Sigmoid colon (tissue), 7 donors: ENCODE measurements around the gene SLFN12. TPM values are rescaled to one million over a fixed set of nuclear protein-coding genes. Genes with fewer than 3 reads are reported as not detected.

ENCODE experiments used
- DNase-seq: peaks from one replicate; pipeline ENCODE4 v3.0.0-alpha.2; 2019
- H3K27ac ChIP-seq, 4 donors: fragments of 200-600 bp; sonication (generic); one replicate each; pipeline ENCODE4 v1.5.1; 2016 to 2019; ENCODE audit warnings: mild to moderate bottlenecking in 1 of 4
- H3K27me3 ChIP-seq, 3 donors: fragments of 200-600 bp; sonication (generic); one replicate each; pipeline ENCODE4 v1.5.1; 2019; ENCODE audit warnings: mild to moderate bottlenecking in 1 of 3
- H3K36me3 ChIP-seq, 4 donors: fragments of 200-600 bp; sonication (generic); one replicate each; pipeline ENCODE4 v1.5.1; 2016 to 2019
- H3K4me1 ChIP-seq, 4 donors: fragments of 200-600 bp; sonication (generic); one replicate each; pipeline ENCODE4 v1.5.1; 2017 to 2019
- H3K4me3 ChIP-seq, 4 donors: fragments of 200-600 bp; sonication (generic); one replicate each; pipeline ENCODE4 v1.5.1; 2017 to 2019; ENCODE audit warnings: mild to moderate bottlenecking in 2 of 4, moderate library complexity in 1 of 4
- H3K9me3 ChIP-seq, 4 donors: fragments of 200-600 bp in 3 of 4; sonication (generic) in 3 of 4; one replicate each; pipeline versions ENCODE4 v1.5.1 to v1.6.1; 2013 to 2019
- EP300 ChIP-seq, 4 donors: sonication (generic); formaldehyde crosslinking; IDR thresholded peaks; one replicate each; pipeline ENCODE4 v1.6.1; 2017; ENCODE audit warnings: antibody characterized with exemption in 4 of 4
- POLR2A ChIP-seq, 2 donors: fragments of 450-650 bp; IDR thresholded peaks; one replicate each; pipeline ENCODE4 v1.6.1; 2016; ENCODE audit warnings: antibody characterized with exemption in 2 of 2, mild to moderate bottlenecking in 2 of 2, moderate library complexity in 2 of 2
- POLR2AphosphoS5 ChIP-seq, 4 donors: sonication (generic); formaldehyde crosslinking; IDR thresholded peaks; one replicate each; pipeline ENCODE4 v1.6.1; 2017; ENCODE audit warnings: antibody characterized with exemption in 4 of 4
- WGBS, 2 donors: extraction: QIAGEN DNeasy Blood & Tissue Kit; methylation state at CpG; one replicate each; pipeline ENCODE4 v1.1.7; 2013; 5-methylcytosine and 5-hydroxymethylcytosine counted together
- intact Hi-C: fragments of 100-400 bp; cut with DNase I; formaldehyde crosslinking; loops from one replicate; pipeline ENCODE4 v1.15.1; 2023
- polyA plus RNA-seq, 3 donors: library from polyadenylated mRNA; stranded (reverse); fragments of 200-250 nt; gene quantifications; one replicate each; pipeline ENCODE4 v1.2.3, GENCODE V29; 2013
- total RNA-seq, 4 donors: library from RNA; depleted of rRNA; stranded (reverse); fragments of >200 nt; gene quantifications; one replicate each; pipeline ENCODE4 v1.1.0, GENCODE V29; 2016
- TF ChIP-seq, protein P1 (sequence below), 4 experiments: fragments of 450-650 bp in 3 of 4; fragments of 200-600 bp in 1 of 4; IDR thresholded peaks; one replicate each; pipeline ENCODE4 v1.5.1; 2016 to 2019; ENCODE audit warnings: antibody characterized with exemption in 4 of 4, mild to moderate bottlenecking in 3 of 4, moderate library complexity in 2 of 4
- donor health status: healthy with polysubstance abuse.
- donor health status: Bipolar disorder and iron deficiency.
- donor health status: healthy.

The SLFN12 gene
- total and polyA plus RNA-seq, 7 donors = 0.69 to 19.9 (median 6.4) TPM

DNA sequence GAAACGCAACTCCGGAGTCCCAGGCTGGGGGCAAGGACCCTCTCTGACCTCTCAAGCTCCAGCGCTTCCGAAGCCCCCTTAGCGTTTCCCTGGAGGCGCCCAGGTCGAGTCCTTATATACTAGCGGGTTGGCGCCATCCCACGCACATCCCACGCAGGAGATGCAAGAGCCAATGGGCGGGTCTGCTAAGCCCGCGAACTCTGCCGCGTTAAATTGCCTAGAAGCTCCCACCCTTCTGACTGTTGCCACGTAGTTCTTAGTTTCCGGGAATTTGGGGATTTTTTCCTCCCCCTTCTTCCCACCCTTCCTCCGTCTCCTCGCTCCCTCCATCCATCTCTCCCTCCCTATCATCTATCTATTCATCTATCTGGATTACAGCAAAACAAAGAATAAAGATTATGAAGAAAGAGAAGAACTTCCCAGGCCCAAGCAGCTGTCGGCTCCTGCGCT is 58.7 kb downstream of the SLFN12 start, which contains the start of gene SLFN11:
SLFN11 (minus strand) TSS at position 88 of the 450 bp plus-strand sequence. CDS start 9,814 bp downstream, outside the sequence.
- peaks cover 0 to 24% (median 0%) of the 10 kb centered on the region in 4 donors for H3K4me1 ChIP-seq
- DNase-seq = peak; percentile 97
- H3K27me3 ChIP-seq = peaks cover 0 to 24% (median 0%) of the 10 kb centered on the region in 3 donors
- peak within 1 kb of the TSS; percentile 52 to 67 (median 64) for H3K4me3 ChIP-seq
- 0 to 5% methylated on average over 22 of the region's 22 CpGs for WGBS, 2 donors
- TF ChIP-seq, protein P1, sequence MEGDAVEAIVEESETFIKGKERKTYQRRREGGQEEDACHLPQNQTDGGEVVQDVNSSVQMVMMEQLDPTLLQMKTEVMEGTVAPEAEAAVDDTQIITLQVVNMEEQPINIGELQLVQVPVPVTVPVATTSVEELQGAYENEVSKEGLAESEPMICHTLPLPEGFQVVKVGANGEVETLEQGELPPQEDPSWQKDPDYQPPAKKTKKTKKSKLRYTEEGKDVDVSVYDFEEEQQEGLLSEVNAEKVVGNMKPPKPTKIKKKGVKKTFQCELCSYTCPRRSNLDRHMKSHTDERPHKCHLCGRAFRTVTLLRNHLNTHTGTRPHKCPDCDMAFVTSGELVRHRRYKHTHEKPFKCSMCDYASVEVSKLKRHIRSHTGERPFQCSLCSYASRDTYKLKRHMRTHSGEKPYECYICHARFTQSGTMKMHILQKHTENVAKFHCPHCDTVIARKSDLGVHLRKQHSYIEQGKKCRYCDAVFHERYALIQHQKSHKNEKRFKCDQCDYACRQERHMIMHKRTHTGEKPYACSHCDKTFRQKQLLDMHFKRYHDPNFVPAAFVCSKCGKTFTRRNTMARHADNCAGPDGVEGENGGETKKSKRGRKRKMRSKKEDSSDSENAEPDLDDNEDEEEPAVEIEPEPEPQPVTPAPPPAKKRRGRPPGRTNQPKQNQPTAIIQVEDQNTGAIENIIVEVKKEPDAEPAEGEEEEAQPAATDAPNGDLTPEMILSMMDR (IDR thresholded peaks at IDR 0.05) = no peak
- peak in 1 of 4 donors; percentile 12 for TF ChIP-seq EP300 (IDR thresholded peaks at IDR 0.05)
- peak; percentile 92 to 100 (median 94) for TF ChIP-seq POLR2AphosphoS5 (IDR thresholded peaks at IDR 0.05)
- TF ChIP-seq POLR2A (IDR thresholded peaks at IDR 0.05) = peak; percentile 79 to 82
- H3K36me3 ChIP-seq = no peaks in the 10 kb centered on the region
- intact Hi-C loops = loop anchor here (2.0 to 5.0 kb wide), 5 partner anchors 59 to 164 kb away; partner anchors contain the start of genes SLFN12, SLFN12L, SLFN13 and SLFN5
- peak within 1 kb of the TSS; percentile 91 to 95 (median 93) for H3K27ac ChIP-seq
- no peaks in the 10 kb centered on the region for H3K9me3 ChIP-seq

DNA sequence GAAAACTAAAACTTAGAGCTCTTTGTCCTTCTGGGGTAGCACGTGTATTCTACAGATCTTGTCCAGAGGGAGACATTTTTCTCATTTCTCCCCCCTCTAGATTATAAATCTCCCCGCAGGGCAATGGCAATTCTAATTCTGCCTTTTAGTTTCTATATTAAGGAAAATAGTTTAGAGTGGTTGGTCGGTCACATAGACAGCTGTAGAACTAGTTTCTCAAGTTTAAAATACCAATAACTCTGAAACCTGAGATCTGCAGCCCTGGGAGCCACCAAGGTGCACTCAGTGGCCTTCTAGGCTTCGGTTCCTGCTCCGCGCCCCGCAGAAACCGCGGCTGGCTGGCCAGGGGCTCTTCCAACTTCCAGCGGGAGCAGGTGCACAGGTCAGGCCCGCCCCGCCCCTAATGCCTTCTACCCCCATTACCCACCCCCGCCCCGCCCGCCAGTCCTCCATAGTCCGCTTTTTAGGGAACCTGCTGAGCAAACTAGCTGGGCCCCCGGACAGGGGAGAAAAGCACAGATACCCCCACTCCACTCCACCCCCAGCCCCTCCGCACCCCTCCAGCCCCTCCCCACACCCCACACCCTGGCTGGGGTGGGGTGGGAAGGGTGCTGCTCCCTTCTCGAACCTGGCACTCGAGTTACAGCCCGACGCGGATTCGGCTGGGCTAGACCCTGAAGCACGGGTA is 59.3 kb downstream of the SLFN12 start:
- H3K9me3 ChIP-seq = no peaks in the 10 kb centered on the region
- peak overlapping the region; percentile 91 to 95 (median 93) for H3K27ac ChIP-seq
- peaks cover 0 to 24% (median 0%) of the 10 kb centered on the region in 3 donors for H3K27me3 ChIP-seq
- WGBS, 2 donors = 2 to 5% methylated on average over 25 of the region's 25 CpGs
- peak overlapping the region; percentile 52 to 67 (median 64) for H3K4me3 ChIP-seq
- TF ChIP-seq, protein P1 (IDR thresholded peaks at IDR 0.05) = no peak
- TF ChIP-seq POLR2AphosphoS5 (IDR thresholded peaks at IDR 0.05) = no peak
- TF ChIP-seq POLR2A (IDR thresholded peaks at IDR 0.05) = no peak
- no peak for TF ChIP-seq EP300 (IDR thresholded peaks at IDR 0.05)
- no peak for DNase-seq
- intact Hi-C loops = loop anchor here (2.0 to 5.0 kb wide), 5 partner anchors 60 to 164 kb away; partner anchors contain the start of genes SLFN12, SLFN12L, SLFN13 and SLFN5
- peaks cover 0 to 28% (median 0%) of the 10 kb centered on the region in 4 donors for H3K4me1 ChIP-seq
- H3K36me3 ChIP-seq = no peaks in the 10 kb centered on the region

DNA sequence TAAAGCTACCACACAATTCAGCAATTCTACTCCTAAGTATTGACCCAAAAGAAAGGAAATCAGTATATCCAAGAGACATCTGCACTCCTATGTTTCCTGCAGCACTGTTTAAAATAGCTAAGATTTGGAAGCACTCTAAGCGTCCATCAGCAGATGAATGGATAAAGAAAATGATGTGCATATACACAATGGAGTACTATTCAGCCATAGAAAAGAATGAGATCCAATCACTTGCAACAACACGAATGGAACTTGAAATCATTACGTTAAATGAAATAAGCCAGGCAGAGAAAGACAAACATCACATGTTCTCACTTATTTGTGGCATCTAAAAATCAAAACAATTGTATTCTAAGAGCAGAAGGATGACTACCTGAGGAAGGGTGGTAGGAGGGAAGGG is 60.4 kb downstream of the SLFN12 start:
- no peaks in the 10 kb centered on the region for H3K9me3 ChIP-seq
- TF ChIP-seq POLR2AphosphoS5 (IDR thresholded peaks at IDR 0.05) = no peak
- no peak for TF ChIP-seq POLR2A (IDR thresholded peaks at IDR 0.05)
- TF ChIP-seq, protein P1 (IDR thresholded peaks at IDR 0.05) = no peak
- H3K36me3 ChIP-seq = no peaks in the 10 kb centered on the region
- no peak overlapping the region for H3K4me3 ChIP-seq
- WGBS, 2 donors = 56 to 76% methylated on average over 3 of the region's 3 CpGs
- no peak for DNase-seq
- peaks cover 0 to 28% (median 0%) of the 10 kb centered on the region in 4 donors for H3K4me1 ChIP-seq
- H3K27me3 ChIP-seq = peaks cover 0 to 24% (median 0%) of the 10 kb centered on the region in 3 donors
- intact Hi-C loops = loop anchor here (2.0 to 5.0 kb wide), 5 partner anchors 61 to 165 kb away; partner anchors contain the start of genes SLFN12, SLFN12L, SLFN13 and SLFN5
- H3K27ac ChIP-seq = no peak overlapping the region

DNA sequence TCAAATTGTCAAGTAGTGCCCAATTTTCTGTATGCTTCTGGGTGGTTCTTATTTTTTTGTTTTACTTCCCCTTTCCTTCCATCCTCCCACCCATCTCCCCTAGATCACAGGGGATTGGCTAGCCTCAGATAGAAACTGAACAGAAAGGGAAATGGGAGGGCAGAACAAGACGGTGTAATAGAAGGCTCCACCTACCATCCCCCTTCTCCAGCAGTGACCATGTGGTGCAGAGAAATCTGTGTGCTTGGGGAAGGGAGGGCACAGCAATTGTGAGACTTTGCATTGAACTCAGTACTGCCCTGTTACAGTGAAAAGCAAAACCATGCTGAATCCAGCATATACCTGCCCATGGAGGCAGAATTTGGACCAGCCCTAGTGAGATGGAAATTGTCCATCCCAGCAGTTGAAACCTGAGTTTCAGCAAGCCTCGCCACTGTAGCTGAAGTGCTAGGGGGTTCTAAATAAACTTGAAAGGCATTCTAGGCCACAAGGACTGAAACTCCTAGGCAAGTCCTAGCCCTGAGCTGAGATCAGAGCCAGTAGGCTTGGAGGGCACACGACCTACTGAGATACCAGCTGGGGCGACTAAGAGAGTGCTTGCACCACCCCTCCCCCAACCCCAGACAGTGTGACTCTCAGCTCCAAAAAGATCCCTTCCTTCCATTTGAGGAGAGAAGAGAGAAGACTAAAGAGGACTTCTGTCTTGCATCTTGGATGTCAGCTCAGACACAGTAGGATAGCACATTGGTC is 64.0 kb downstream of the SLFN12 start:
- no peak overlapping the region for H3K27ac ChIP-seq
- intact Hi-C loops = no loop called here
- 44 to 51% methylated on average over 4 of the region's 4 CpGs for WGBS, 2 donors
- peaks cover 0 to 8% (median 2%) of the 10 kb centered on the region in 4 donors for H3K36me3 ChIP-seq
- H3K9me3 ChIP-seq = no peaks in the 10 kb centered on the region
- no peak for DNase-seq
- peaks cover 0 to 14% (median 0%) of the 10 kb centered on the region in 4 donors for H3K4me1 ChIP-seq
- H3K27me3 ChIP-seq = peaks cover 0 to 12% (median 0%) of the 10 kb centered on the region in 3 donors
- TF ChIP-seq, protein P1 (IDR thresholded peaks at IDR 0.05) = no peak
- TF ChIP-seq POLR2A (IDR thresholded peaks at IDR 0.05) = no peak
- TF ChIP-seq POLR2AphosphoS5 (IDR thresholded peaks at IDR 0.05) = no peak
- TF ChIP-seq EP300 (IDR thresholded peaks at IDR 0.05) = no peak
- H3K4me3 ChIP-seq = no peak overlapping the region
